ENCODE results near the gene CDH11.

Gene CDH11, protein sequence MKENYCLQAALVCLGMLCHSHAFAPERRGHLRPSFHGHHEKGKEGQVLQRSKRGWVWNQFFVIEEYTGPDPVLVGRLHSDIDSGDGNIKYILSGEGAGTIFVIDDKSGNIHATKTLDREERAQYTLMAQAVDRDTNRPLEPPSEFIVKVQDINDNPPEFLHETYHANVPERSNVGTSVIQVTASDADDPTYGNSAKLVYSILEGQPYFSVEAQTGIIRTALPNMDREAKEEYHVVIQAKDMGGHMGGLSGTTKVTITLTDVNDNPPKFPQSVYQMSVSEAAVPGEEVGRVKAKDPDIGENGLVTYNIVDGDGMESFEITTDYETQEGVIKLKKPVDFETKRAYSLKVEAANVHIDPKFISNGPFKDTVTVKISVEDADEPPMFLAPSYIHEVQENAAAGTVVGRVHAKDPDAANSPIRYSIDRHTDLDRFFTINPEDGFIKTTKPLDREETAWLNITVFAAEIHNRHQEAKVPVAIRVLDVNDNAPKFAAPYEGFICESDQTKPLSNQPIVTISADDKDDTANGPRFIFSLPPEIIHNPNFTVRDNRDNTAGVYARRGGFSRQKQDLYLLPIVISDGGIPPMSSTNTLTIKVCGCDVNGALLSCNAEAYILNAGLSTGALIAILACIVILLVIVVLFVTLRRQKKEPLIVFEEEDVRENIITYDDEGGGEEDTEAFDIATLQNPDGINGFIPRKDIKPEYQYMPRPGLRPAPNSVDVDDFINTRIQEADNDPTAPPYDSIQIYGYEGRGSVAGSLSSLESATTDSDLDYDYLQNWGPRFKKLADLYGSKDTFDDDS

GRCh38 chr16:65121870-65122723 is at the start of gene CDH11:
TSS of gene CDH11 (minus strand) at chr16:65122063. CDS start at chr16:65004869, 117,194 bp downstream.
- DNase-seq (ENCODE audit: low read depth in 2 of 2), result no peak

DNA sequence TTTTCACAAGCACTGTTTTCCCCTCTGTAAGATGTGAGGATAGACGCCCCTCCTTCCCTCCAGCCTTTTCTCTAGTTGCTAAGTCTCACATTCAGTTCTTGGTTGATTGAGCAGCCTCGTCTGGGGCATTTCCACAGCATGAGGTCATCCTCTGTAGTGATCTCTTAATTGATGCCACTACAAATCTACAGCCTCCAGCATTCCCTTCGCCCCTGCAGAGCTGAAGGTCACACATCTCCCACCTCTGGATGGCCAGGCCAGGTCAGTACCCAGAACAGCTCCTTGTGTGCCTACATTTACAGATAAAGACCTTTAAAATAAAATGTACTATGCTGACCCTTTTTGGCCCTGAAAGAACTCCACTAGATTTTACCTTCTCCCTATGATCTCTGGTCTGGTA is 32.5 kb upstream of the CDH11 start:
- no peak for DNase-seq (ENCODE audit: low read depth in 2 of 2)

GRCh38 chr16:65153365-65154105 is 31.7 kb upstream of the CDH11 start:
- DNase-seq (ENCODE audit: low read depth in 2 of 2), result no peak

GRCh38 chr16:65148804-65149203 is 26.9 kb upstream of the CDH11 start:
- no peak for DNase-seq (ENCODE audit: low read depth in 2 of 2)

DNA sequence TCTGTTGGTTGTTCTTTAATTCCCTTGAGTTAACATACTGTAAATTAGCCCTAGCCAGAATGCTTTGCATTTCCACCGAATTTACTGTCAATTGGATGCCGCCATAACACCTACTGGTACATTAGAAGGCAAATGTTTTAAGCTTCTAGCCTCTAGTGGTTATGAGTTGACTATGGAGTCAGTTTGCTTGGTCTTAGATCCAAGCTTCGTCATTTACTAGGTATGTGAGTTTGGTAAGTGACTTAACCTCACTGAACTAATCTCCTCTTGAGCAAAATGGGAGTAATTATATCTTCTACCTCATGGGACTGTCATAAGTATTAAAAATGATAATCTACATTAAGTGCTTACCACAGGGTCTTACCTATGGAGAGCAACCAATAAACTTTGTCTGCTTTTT is 20.4 kb upstream of the CDH11 start:
- no peak for DNase-seq (ENCODE audit: low read depth in 2 of 2)

DNA sequence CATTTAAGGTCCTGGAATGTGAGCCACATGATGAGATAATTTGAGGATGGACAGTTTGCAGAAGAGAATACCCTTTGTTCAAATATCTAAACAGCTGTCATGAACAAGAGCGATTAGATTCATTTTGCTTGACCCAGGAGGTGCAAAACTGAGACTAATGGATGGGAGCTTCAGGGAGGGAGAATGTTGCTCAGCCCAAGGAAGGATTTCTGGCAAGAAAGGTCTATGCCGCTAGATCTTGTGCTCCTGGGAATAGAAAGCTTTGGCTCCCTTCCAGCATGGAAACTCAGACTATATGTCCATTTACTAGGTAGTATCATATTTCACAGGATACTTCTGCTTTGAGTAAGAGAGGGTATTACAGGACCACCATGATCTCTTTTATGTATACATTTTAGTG is 14.8 kb upstream of the CDH11 start:
- DNase-seq (ENCODE audit: low read depth in 2 of 2), result no peak

DNA sequence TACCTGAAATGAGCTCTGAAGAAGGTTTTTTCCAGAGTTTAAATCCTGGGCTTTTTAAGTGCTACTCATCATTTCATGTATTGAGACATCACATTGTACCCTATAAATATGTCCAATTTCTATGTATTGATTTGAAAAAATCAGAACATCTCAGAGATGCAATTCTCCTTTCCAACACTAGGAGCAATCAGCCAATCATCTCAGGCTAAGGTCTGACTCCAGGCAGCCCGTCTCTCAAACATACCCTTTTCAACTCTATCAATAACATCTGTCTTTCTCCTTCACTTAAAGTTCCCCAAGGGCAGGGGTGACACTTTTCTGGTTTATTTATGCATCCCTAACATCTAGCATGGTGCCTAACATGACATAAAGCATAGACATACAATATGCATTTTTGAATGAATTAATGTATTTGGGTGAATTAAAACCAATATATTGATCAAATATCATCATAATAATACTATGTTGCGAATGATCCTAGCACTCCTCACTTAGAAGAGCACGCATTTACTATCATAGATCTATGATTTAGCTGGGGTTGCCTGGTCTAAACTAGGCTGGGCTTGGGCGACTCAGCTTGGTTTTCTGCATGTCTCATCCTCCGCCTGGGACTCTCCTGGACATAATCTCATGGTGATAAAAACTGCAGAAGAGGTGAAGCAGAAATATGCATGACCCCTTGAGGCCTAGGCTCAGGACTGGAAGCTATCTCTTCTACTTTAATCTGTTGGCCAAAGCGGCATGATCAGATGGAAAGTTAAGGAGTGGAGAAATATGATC is 5.2 kb upstream of the CDH11 start:
- no peak for DNase-seq (ENCODE audit: low read depth in 2 of 2)

DNA sequence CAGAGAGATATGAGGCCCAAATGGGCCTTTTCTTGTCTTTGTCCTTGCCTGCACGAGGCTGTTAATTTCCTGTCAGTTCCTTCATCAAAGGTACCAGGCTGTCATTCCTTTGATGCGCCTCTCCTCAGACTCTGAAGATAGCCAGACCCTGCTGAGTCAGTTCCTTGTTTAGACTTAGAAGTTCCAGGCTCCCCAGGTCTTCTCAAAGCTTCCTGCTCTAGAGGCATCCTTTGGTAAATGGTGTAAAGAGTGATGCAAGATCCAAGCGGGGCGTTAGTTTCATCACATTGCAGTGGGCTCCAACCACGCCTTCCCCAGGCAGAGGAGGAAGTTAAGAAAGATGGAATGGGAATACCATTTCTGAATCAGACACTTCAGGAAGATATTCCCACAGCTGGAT is 4.0 kb upstream of the CDH11 start:
- DNase-seq (ENCODE audit: low read depth in 2 of 2), result no peak

DNA sequence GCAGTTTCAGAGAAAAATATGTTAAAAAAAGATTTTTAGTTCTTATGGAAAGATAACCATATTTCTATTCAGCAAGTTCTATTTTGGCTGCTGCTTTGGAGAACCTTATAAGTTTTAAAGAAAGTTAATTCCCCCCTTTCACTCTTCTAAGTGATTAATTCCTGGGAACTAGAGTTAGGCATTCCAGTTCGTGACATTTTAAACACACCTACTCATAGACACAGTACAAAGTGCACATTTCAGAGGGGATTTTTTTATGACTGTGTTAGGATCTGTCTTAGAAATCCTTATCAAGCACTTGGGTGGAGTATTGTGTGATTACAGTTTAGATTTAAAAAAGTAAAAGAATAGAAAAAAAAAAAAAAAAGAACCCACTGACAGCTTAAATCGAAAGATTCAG is 3.5 kb upstream of the CDH11 start:
- DNase-seq (ENCODE audit: low read depth in 2 of 2), result no peak

- DNase-seq (ENCODE audit: low read depth in 2 of 2), result no peak
These were observed 2.7 kb upstream of the CDH11 start for GRCh38 chr16:65124596-65124995.

- no peak for DNase-seq (ENCODE audit: low read depth in 2 of 2)
These were observed 2.3 kb upstream of the CDH11 start for GRCh38 chr16:65124212-65124548.

DNA sequence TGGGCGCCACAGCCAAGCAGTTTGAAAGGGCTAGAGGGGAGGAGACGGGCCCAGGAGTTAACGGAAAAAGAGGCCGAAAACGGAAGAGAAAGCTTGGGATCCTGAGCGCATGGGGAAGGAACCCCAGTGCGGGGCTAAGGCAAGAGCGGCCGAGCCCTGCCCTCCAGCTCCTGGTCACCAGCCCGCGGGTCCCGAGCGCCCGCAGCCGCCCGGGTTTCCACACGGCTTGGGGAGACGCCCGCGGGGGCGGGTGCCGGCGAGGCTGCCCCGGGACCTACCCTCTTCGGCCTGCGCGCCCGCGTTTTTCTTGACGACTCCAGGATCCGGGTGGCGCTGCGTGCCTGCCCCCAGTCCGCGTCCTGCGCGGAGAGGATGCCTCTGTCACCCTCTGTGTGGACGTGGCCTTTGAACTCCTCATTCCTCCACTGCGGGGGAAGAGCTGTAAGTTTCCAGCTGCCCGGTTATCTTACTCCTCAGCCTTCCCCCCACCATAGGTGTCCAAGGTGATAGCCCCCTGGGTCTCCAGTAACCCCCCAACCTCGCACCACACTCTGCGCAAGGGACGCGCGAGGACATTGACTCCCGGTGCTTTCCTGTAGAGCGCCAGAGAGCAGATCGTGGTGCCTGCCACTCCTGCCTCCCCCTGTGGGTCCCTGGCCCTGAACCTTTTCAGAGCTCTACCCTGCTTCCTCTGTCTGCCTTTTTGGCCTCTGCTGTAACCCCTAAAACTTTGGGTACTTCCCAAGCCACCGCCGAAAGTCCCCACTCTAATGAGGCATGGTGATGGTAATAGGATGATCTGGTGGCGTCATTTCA is 1.7 kb upstream of the CDH11 start:
- no peak for DNase-seq (ENCODE audit: low read depth in 2 of 2)

DNA sequence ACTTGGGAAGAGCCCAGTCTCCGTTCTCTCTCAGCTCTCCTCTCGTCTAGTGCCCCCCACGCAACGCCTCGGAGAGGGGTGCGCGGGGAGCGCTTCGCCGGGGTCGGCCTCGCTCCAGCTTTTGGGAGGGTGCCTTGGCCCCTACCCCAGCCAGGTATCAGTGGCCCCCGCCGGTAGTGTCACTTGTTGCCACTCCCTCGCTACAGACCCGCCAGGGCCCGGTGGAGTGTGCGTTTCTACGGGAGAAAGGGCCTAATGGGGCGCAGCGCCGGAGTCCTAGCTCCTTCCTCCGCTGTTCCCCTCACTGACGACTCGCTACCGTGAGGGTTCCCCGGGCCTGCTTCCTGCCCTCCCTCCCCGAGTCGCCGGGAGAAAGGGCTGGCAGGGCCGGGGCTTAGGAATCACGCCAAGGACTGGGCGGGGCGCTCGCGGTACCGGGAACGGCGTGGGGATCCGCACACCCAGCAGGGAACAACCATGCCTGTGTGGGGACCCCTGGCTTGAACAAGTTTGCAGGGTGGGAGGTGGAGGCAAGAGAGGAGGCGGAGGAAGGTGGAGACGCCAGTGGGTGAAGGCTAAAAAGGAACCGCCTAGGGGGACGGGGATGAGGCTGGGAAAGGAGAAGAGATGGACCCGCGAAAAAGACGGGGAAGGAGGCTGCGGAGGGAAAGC is 997 bp upstream of the CDH11 start:
- no peak for DNase-seq (ENCODE audit: low read depth in 2 of 2)

DNA sequence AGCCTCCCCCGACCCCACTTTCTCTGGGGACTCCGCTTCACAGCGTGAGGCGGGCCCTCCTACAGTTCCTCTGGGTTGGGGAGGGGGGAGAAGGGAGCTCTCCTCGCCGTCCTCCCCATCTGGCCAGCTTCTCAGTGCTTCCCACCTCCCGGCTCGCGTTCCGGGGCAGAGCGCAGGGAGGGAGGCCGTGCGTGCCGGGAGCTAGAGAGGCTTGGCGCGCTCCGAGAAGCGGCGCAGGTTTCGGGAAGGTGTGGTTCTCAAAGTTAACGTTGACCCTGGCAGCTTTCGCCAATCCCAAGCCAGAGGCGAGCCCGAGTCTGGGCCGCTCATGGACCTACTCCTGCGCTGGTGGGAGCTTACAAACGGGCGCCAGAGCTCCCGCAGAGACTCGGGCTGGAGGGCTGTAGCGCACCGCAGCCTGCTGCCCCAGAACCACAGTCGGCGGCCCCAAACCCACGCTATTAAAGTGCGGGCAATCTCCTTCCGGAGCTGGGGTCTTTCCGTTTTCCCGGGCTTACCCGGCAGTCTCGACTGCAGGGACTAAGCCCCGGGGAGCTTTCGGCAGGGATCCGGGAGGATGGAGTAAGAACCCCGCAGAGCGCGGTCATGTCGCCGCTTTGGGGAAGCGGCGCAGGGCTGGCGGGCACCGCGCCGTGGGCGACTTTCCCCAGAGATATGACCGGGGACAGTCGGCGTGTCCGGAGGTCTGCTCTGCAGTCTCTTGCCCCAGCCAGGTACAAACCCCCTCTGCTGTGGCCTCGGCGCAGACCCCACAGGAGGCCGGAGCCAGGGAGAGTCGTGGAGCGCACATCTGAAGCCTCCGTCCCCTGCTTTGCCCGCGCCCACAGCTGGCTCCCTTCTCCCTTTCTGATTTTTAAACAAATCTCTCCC is 787 bp downstream of the CDH11 start:
- DNase-seq (ENCODE audit: low read depth in 2 of 2), result no peak

DNA sequence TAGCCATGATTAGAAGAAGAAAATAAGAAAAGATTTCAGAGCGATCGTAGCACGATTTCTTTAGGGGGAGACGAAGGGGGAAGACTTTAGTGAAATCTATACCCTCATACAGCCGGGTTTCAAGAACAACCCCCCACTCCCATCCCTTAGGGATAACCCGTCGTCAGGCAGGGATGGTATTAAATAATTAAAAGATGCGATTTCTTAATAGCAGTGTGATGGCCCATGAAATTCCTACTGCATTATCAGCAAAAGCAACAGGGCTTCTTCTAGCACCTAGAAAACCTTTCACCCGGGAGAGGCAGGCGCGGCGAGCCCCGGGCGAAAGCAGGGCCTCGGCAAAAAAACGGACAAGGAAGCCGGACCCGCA is 1.4 kb downstream of the CDH11 start:
- no peak for DNase-seq (ENCODE audit: low read depth in 2 of 2)

DNA sequence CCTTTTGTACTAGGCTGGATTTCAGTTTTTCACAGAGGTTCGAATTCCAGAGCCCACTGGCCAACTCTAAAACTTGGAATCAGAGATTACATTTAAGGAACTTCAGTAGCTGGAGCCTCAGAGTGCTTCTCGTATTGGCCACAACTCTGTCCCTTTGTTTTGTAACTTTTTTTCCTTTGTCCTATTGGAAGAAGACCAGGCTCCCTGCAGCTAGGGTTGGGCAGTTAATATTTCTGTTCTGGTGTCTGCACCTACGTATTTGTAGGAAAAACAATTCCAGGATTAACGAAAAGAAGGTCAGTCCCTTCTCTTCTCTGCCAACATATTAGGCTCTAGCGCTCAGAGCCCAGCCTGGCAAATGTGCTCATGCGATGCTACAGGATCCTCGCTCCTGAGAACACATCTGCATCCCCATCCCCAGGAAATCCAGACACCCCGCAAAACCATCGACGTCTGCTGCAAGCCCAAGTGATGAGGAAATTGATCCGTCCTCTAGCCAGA is 1.9 kb downstream of the CDH11 start:
- no peak for DNase-seq (ENCODE audit: low read depth in 2 of 2)

- DNase-seq (ENCODE audit: low read depth in 2 of 2), result no peak
These were observed 2.4 kb downstream of the CDH11 start for GRCh38 chr16:65119435-65119834.

GRCh38 chr16:65118871-65119270 is 3.0 kb downstream of the CDH11 start:
- no peak for DNase-seq (ENCODE audit: low read depth in 2 of 2)
